Measurements from ENCODE around the gene SLC9A9. TPM values are rescaled to one million over a fixed set of nuclear protein-coding genes. Genes with fewer than 3 reads are reported as not detected.
"Not testable (repeated sequence)": the region's sequence is repeated elsewhere in the genome, so short reads cannot be mapped to it uniquely, and the experiment has no call there.

SLC9A9 gene
- total and polyA plus RNA-seq, 2 of the 8 experiments (the other 6 are each of a cell fraction or from before 2014, with no cell fraction given) = 0.48 to 1.1 TPM

GRCh38 chr3:143279567-143279966 lies 568.7 kb downstream of the SLC9A9 start:
- H4K5ac ChIP-seq (ENCODE audit: insufficient read length, low read depth, low read length); H2AFZ ChIP-seq (ENCODE audit: low read length); H3K14ac ChIP-seq (ENCODE audit: insufficient read length); DNase-seq (ENCODE audit: low read depth in 1 of 2, low spot score in 2 of 2); H3K56ac ChIP-seq (replicated peaks; ENCODE audit: insufficient read length, low read depth, low read length); H3K4me1 ChIP-seq (replicated peaks in 1 of 4; ENCODE audit: control insufficient read depth in 3 of 4, insufficient read depth in 4 of 4, low read length in 3 of 4); H3K4me3 ChIP-seq (ENCODE audit: extremely low read depth in 1 of 4, insufficient read depth in 2 of 4, low read depth in 3 of 4, low read length in 4 of 4); H2AK5ac ChIP-seq (ENCODE audit: low read depth, low read length); H3K4me2 ChIP-seq (ENCODE audit: insufficient read depth in 1 of 2, low read depth in 2 of 2, low read length in 2 of 2); H2BK12ac ChIP-seq (ENCODE audit: low read depth, low read length); H3K23ac ChIP-seq (ENCODE audit: insufficient read length); H3K27ac ChIP-seq (ENCODE audit: low read depth, low read length); H3K79me2 ChIP-seq (ENCODE audit: control insufficient read depth in 1 of 2, insufficient read depth in 2 of 2, low read length in 2 of 2); POLR2A ChIA-PET (ENCODE audit: partially characterized antibody); H3K23me2 ChIP-seq (ENCODE audit: low read depth, low read length); H2BK20ac ChIP-seq (ENCODE audit: low read length); H4K8ac ChIP-seq (ENCODE audit: extremely low read depth, insufficient read depth, low read length); H3K79me1 ChIP-seq (ENCODE audit: low read depth, low read length); H3K27me3 ChIP-seq (replicated peaks in 1 of 4; ENCODE audit: control insufficient read depth in 3 of 4, extremely low read depth in 1 of 4, insufficient read depth in 3 of 4, low read length in 3 of 4); CTCF ChIA-PET (ENCODE audit: partially characterized antibody); H3K18ac ChIP-seq (ENCODE audit: extremely low read depth, low read length); FAIRE-seq; H2BK120ac ChIP-seq (replicated peaks; ENCODE audit: low read depth, low read length); H4K91ac ChIP-seq (replicated peaks; ENCODE audit: insufficient read length, low read length); H3K9me3 ChIP-seq (ENCODE audit: insufficient read depth in 2 of 2, low read depth in 1 of 2, low read length in 1 of 2); H2BK15ac ChIP-seq (ENCODE audit: low read length); H3K36me3 ChIP-seq (ENCODE audit: control insufficient read depth in 2 of 4, insufficient read depth in 4 of 4, low read length in 3 of 4); H3K9ac ChIP-seq (replicated peaks in 1 of 4; ENCODE audit: extremely low read depth in 1 of 4, low read depth in 3 of 4, low read length in 3 of 4); H4K20me1 ChIP-seq (replicated peaks in 1 of 2; ENCODE audit: control insufficient read depth in 1 of 2, insufficient read depth in 2 of 2, low read length in 2 of 2); H3K4ac ChIP-seq (replicated peaks; ENCODE audit: insufficient read length, low read depth, low read length); H2BK5ac ChIP-seq (ENCODE audit: low read depth, low read length): not testable (repeated sequence)
- 87% methylated on average over 5 of the region's 5 CpGs; no CpG with 5 or more reads in 1 of the 2 experiments for WGBS, 2 experiments (ENCODE audit: extremely low coverage in 1 of 2, insufficient coverage in 1 of 2, insufficient read length in 1 of 2, insufficient replicate concordance in 2 of 2, low coverage in 1 of 2, low lambda C conversion rate in 2 of 2, missing lambda C conversion rate in 1 of 2)
